Hepatocyte (in vitro differentiated cells): ENCODE results near the gene RASAL1.

Experiments
- CTCF ChIP-seq: fragments of 200-600 bp; sonication (generic); IDR thresholded peaks from 2 replicates; pipeline ENCODE4 v1.5.1; 2016; ENCODE audit warnings: antibody characterized with exemption, mild to moderate bottlenecking; ENCODE audit not compliant: poor library complexity
- EZH2 ChIP-seq: fragments of 200-600 bp; sonication (generic); IDR thresholded peaks from 2 replicates; pipeline ENCODE4 v1.6.1; 2016; ENCODE audit warnings: antibody characterized with exemption, mild to moderate bottlenecking, borderline replicate concordance
- EZH2phosphoT487 ChIP-seq: fragments of 200-600 bp; sonication (generic); IDR thresholded peaks from one replicate; pipeline ENCODE4 v1.6.1; 2018; ENCODE audit warnings: antibody characterized with exemption, mild to moderate bottlenecking, low read depth, moderate library complexity; ENCODE audit not compliant: unreplicated experiment, severe bottlenecking

DNA sequence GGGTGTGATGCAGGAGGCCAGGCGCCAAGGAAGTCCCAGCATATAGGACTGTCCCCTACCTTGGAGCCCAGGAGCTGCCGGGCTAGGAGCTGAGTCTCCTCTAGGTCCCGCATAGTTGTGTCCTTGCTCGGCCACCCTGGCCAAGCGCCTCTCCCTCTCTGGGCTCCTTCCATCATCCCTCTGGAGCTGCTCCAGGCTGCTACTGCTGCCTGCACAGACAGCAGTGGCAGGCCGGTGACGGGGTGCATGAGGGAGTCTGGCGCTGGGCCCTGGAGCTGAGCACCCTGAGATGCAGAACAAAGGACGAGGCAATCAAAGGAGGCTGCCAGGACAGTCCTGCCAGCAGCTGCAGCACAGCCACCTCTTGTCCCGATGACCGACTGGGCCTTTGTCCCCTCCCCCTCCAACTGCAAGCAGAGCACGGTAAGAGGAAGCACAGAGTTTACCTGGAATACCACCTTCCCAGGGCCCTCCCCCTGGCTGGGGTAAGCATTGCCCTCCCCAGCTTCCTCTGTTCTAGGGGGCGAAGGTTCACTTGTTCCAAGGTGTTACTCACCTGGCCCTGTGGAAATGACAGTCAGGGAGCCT, 68.7 kb downstream of the RASAL1 start:
- TF ChIP-seq CTCF (no peak), EZH2phosphoT487 (no peak), EZH2 (no peak)
